ENCODE results near the gene OR11H6.
"Not testable (repeated sequence)": the region's sequence is repeated elsewhere in the genome, so short reads cannot be mapped to it uniquely, and the experiment has no call there.

Gene OR11H6, protein sequence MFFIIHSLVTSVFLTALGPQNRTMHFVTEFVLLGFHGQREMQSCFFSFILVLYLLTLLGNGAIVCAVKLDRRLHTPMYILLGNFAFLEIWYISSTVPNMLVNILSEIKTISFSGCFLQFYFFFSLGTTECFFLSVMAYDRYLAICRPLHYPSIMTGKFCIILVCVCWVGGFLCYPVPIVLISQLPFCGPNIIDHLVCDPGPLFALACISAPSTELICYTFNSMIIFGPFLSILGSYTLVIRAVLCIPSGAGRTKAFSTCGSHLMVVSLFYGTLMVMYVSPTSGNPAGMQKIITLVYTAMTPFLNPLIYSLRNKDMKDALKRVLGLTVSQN

DNA sequence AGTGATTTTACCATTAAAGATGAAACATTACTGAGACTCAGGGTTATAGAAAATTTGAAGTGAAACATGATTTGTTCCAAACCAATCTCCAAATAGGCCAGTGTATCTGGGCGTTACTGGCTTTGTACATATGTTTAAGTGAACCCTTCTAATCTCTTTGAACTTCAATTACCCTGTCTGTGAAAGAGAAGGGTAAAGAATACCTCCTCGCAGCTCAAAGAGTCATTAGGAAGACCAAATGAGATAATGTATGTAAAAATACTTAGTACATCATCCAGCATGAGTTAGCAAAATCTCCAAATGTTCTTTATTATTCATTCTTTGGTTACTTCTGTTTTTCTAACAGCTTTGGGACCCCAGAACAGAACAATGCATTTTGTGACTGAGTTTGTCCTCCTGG, at the start of gene OR11H6:
OR11H6 (plus strand) TSS at position 301 of the 400 bp plus-strand sequence; CDS start at position 301, 0 bp downstream.
- DNase-seq (ENCODE audit: low read depth): no peak

DNA sequence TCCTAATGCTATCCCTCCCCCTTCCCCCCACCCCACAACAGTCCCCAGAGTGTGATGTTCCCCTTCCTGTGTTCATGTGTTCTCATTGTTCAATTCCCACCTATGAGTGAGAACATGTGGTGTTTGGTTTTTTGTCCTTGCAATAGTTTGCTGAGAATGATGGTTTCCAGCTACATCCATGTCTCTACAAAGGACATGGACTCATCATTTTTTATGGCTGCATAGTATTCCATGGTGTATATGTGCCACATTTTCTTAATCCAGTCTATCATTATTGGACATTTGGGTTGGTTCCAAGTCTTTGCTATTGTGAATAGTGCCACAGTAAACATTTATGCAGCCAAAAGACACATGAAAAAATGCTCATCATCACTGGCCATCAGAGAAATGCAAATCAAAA, 49.3 kb upstream of the OR11H6 start:
- not testable (repeated sequence) for DNase-seq (ENCODE audit: low read depth)

DNA sequence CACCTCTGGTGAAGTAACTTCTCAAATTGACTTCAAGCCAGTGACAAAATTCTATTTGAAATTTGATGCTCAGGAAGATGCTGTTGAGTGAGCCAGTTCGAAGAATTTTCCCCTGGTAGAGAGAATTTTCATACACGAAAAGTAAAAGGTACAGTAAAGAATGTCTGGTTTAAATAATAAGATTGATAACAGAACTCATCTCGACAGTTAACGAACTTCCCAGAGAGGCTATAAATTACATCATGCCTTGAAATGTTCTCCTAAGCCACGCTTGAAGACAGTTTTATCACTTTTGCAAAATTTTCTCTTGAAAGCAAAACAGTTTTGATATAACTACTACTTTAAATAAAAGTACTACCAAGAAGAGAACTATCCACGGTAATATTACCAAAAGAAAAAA, 47.2 kb upstream of the OR11H6 start:
- no peak for DNase-seq (ENCODE audit: low read depth)

DNA sequence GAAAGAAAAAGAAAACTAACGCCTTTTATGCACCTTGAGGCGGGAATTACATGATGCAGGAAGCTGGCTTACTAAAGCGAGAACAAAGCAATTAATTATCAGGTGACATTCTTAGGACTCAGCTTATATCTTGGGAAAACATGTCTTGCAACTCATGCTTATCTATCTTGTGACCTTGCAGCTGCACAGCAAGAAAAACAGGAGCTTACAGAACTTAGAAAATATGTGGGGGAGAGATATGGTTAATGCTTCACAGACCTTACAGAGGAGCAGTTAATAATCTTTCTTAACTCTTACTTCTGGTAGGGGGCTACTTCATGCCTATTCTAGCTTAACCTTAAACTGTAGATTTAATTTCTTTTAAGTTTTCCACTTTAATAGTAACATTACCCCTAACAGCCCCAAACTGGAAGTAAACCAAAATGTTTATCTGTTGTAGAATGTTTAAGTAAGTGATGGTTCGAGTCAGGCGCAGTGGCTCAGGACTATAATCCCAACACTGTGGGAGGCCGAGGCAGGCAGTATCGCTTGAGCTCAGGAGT, 46.0 kb upstream of the OR11H6 start:
- no peak for DNase-seq (ENCODE audit: low read depth)

DNA sequence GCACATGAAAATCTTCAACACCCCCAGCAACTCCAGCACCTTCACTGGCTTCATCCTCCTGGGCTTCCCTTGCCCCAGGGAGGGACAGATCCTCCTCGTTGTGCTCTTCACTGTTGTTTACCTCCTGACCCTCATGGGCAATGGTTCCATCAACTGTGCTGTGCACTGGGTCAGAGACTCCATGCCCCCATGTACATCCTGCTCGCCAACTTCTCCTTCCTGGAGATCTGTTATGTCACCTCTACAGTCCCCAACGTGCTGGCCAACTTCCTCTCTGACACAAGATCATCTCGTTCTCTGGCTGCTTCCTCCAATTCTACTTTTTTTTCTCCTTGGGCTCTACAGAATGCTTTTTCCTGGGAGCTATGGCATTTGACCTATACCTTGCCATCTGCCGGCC, 44.3 kb upstream of the OR11H6 start:
- no peak for DNase-seq (ENCODE audit: low read depth)

- DNase-seq (ENCODE audit: low read depth): no peak
Measured at GRCh38 chr14:20179880-20180279, 43.6 kb upstream of the OR11H6 start.

GRCh38 chr14:20180486-20180885, 43.0 kb upstream of the OR11H6 start:
- DNase-seq (ENCODE audit: low read depth): no peak

DNA sequence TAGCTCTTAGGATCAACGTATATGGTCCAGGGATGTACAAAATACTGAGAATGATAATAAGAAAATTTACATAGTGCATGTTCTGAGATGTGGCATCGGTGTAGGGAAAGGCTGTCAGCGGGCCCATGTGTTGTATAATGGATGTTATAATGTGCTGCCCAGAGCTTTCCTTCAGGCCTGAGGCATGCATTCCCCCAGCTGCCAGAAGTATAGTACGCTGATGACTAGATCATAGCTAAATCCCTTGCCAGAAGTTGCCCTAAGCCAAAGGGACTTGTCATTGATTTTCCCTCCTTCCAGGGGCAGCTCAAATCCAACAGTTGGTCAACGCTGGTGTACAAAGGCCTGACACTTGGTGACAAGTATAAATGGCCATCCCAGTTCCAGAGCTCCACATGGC, 39.3 kb upstream of the OR11H6 start:
- DNase-seq (ENCODE audit: low read depth): peak; percentile 48

DNA sequence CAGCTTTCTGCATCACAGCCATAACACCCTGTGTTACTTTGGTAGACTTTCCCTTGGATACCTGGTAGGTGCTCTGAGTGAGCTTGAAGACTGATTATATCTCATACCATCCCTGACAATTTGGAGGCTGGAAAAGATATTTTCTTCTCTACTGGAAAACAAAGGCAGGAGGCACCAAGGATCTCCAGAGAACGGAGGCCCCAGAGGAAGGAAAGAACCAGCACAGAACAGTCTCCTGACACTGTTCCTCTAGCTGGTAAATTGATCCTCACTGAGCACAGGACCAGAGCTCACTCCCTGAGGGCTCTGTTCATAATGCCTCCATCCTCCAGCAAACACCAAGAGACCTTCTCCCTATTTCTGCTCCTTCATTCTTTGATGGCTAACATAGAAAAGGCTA, 32.9 kb upstream of the OR11H6 start, which contains the start of gene OR11G2:
OR11G2 (plus strand) TSS at position 301 of the 400 bp plus-strand sequence. CDS start 6,542 bp downstream, outside the sequence.
- no peak for DNase-seq (ENCODE audit: low read depth)

DNA sequence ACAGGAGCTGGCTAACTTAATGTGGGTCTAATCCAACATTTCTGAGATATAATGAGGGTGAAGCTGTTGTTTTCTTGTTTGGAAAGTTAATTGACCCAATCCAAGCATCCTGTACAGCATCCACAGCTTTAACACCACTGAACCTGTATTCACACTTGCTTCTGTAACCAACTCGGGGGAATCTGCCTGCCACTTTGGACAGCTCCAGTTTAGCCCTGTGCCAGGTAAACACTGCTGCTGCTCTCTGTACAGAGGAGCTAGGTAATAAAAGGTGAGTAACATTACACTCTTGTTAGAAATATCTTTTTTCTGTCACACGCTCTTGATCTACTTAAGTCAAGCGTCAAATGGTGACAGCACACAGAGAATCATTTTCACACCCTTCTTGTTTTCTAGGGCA, 32.1 kb upstream of the OR11H6 start:
- DNase-seq (ENCODE audit: low read depth): no peak

DNA sequence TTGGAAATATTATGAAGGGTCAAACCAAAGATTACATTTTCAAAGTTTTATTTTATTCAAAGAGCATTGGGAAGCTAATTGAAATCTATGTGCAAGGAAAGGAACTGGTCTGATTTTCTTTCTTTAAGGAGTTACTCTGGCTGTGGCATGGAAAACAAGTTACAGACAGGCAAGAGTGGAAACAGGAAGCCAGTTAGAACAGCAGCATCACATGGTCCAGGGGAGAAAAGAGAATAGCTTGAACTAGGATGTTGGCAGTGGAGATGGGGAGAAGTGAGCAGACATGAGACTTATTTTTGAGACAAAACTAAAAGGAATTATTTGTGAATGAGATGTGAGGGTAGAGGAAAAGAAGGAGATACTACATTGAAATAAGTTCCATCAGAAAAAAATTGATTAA, 29.4 kb upstream of the OR11H6 start:
- DNase-seq (ENCODE audit: low read depth): no peak

- not testable (repeated sequence) for DNase-seq (ENCODE audit: low read depth)
Measured at GRCh38 chr14:20195170-20195569, 28.3 kb upstream of the OR11H6 start.

DNA sequence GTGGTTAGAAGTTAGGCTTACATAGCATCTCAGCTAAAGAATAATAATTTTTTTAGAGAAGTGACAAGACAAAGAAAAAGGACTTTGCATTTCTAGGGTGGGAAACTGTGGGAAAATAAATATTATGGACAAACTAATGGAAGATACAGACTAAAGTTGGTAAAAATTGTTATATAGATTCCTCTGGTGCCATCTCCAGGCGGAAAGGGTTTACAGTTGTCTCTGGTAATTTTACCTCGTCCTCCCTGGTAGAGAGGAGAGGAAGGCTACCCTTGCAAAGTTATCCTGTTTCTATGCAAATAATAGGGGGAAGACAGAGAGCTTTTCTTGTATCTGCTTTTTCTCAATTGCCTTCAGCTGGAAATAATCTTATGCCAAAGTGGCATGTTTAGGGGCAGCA, 27.6 kb upstream of the OR11H6 start:
- DNase-seq (ENCODE audit: low read depth): no peak

GRCh38 chr14:20197459-20197858, 26.1 kb upstream of the OR11H6 start:
- no peak for DNase-seq (ENCODE audit: low read depth)

DNA sequence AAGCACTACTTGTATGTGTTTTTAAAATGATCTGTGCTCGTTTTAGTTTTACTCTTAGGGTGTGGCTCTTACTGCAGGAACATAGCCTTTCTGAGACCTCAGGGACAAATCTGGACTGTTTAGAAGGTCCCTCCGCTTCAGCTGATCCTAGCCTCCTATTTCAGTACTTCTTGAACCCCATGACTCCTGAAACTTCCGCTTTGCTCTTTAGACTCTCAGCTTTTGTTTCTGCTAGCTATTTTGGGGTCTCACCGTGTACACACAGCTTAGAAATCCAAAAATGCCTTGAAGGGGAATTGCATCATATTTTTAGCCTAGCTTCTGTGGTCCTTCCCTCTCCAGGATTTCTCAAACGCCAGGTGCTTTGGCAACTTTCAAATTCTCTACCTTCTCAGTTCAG, 24.5 kb upstream of the OR11H6 start:
- DNase-seq (ENCODE audit: low read depth): no peak

GRCh38 chr14:20204721-20205120, 18.8 kb upstream of the OR11H6 start:
- no peak for DNase-seq (ENCODE audit: low read depth)

DNA sequence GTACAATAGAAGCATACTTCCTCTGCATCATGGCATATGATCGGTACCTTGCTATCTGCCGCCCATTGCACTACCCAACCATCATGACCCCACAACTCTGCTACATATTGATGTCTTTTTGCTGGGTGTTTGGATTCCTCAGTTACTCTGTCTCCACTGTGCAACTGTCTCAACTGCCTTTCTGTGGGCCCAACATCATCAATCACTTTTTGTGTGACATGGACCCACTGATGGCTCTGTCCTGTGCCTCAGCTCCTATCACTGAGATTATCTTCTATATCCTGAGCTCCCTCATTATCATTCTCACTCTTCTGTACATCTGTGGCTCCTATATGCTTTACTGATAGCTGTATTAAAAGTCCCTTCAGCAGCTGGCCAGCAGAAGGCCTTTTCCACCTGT, 13.9 kb upstream of the OR11H6 start:
- no peak for DNase-seq (ENCODE audit: low read depth)

- DNase-seq (ENCODE audit: low read depth): not testable (repeated sequence)
Measured at GRCh38 chr14:20212406-20212805, 11.1 kb upstream of the OR11H6 start.

DNA sequence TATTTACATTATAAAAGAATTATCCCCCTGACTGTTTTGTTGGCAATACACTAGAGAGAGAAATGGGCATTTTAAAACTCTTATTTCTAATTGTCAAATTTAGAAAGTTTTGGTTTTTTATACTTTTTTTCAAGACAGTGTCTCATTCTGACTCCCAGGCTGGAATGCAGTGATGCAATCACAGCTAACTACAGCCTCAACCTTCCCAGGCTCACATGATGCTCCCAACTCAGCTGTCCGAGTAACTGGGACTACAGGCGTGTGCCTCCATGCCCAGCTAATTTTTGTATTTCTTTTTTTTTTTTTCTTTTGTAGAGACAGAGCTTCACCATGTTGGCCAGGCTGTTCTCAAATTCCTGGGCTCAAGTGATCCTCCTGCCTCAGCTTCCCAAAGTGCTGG, 8.3 kb upstream of the OR11H6 start:
- peak; percentile 15 for DNase-seq (ENCODE audit: low read depth)

DNA sequence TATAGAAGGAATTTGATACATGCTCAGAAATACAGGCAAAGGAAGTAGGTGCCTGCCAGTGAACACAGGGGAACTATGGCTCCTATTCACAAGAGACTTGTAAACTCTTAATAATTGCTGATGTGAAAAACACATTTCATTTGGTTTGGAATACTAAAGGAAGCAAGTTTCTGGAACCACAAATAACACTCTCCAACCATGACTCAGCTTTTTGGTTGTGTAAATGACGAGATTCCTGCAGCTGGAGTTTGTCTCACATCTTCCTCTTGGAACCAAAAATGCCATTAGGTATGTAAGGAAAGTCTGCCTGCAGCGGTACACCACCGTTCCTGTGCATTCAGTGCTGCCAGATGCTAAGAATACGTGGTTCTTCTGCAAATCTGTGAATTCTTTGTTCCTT, 4.5 kb upstream of the OR11H6 start:
- no peak for DNase-seq (ENCODE audit: low read depth)

DNA sequence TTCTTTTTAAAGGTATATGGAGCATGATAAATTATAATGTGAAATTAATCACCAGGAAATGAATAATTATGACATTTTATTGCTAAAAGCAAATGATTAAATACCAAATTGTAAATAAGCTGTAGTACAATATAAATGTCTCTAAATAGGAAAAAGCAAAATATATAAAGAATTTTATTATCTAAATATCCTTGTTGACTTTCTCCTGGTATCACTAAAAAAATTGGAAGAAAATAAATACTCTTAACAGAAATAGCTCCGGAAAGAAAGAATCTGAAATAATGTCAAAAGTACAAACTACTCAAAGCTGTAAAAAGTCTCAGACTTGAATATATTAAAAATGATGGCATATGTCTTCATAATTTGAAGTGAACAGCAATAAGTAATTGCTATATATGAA, 5.2 kb downstream of the OR11H6 start, which contains the start of gene OR11H7:
OR11H7 (plus strand) TSS at position 301 of the 400 bp plus-strand sequence.
- no peak for DNase-seq (ENCODE audit: low read depth)

GRCh38 chr14:20235415-20235814, 11.9 kb downstream of the OR11H6 start:
- DNase-seq (ENCODE audit: low read depth): not testable (repeated sequence)

GRCh38 chr14:20247646-20248246, 24.2 kb downstream of the OR11H6 start:
- DNase-seq (ENCODE audit: low read depth): no peak

All from HS-5 (cell line).